HCT116 (cell line): Measurements from ENCODE around the gene ZNF552. TPM values are rescaled to one million over a fixed set of nuclear protein-coding genes. Genes with fewer than 3 reads are reported as not detected.

Experiments used
- ATAC-seq: fragments of 200-7000 bp; cut with Tn5 transposase; 2 replicates; pipeline ENCODE4 v1.9.1; 2020; ENCODE audit warnings: mild to moderate bottlenecking, moderate library complexity
- BruUV-seq: library from RNA; stranded (reverse); fragments of 400-500 nt; replicated peaks from 2 replicates; lab custom pipeline; 2021; lab: Mats Ljungman, UMichigan
- CTCF ChIA-PET: fragments of 300-600 bp; sonication (Branson Sonifier 250); formaldehyde crosslinking; loops from one replicate; lab custom pipeline; 2021; ENCODE audit warnings: antibody characterized with exemption; lab: Charles Lee
- POLR2A ChIA-PET: fragments of 300-600, 350-600 bp; sonication (Branson Sonifier 250); formaldehyde crosslinking; loops from one replicate; lab custom pipeline; 2021; ENCODE audit warnings: antibody characterized with exemption; lab: Charles Lee
- RAD21 ChIA-PET, 2 experiments: fragments of 300-600 bp; sonication (Branson Sonifier 250); formaldehyde crosslinking; loops; one replicate each; lab custom pipeline; 2023; ENCODE audit warnings: low total read pairs in 2 of 2; ENCODE audit not compliant: uncharacterized antibody in 2 of 2, unreplicated experiment in 2 of 2, low non-redundant PET in 1 of 2; lab: Charles Lee
- DNase-seq: peaks from one replicate; pipeline ENCODE4 v3.0.0-alpha.2; 2010; ENCODE audit warnings: low read depth, low spot score
- H2AFZ ChIP-seq: fragments of 200-600 bp; shearing (Covaris generic), sonication (generic); 2 replicates; pipeline ENCODE4 v1.6.1; 2017; ENCODE audit warnings: low read depth, mixed run types, mixed read lengths, antibody characterized with exemption, low read length; ENCODE audit not compliant: poor library complexity, severe bottlenecking
- H3K27ac ChIP-seq: 2 replicates; pipeline ENCODE4 v1.5.1; 2012; ENCODE audit warnings: low read depth, low read length
- H3K27me3 ChIP-seq: fragments of 200-600 bp; sonication (generic); 2 replicates; pipeline ENCODE4 v1.6.1; 2016; ENCODE audit warnings: mixed run types, low read length, mixed read lengths; ENCODE audit not compliant: insufficient read depth
- H3K36me3 ChIP-seq, 2 experiments: fragments of 200-500 bp in 1 of 2; fragments of 200-600 bp in 1 of 2; sonication (Bioruptor generic) in 1 of 2; sonication (generic) in 1 of 2; 2 replicates each; pipeline versions ENCODE4 v1.5.1 to v1.6.1; 2014 to 2016; ENCODE audit warnings: low read length in 2 of 2, inconsistent platforms in 1 of 2, mixed read lengths in 1 of 2, mixed run types in 1 of 2; ENCODE audit not compliant: insufficient read depth in 2 of 2, control insufficient read depth in 1 of 2
- H3K4me1 ChIP-seq, 2 experiments: fragments of 200-600 bp in 1 of 2; sonication (generic) in 1 of 2; 2 replicates each; pipeline versions ENCODE4 v1.5.1 to v1.6.1; 2012 to 2017; ENCODE audit warnings: low read length in 2 of 2, inconsistent platforms in 1 of 2, mild to moderate bottlenecking in 1 of 2, mixed read lengths in 1 of 2, mixed run types in 1 of 2, moderate library complexity in 1 of 2; ENCODE audit not compliant: insufficient read depth in 2 of 2, control insufficient read depth in 1 of 2
- H3K4me2 ChIP-seq: fragments of 200-600 bp; sonication (generic); 2 replicates; pipeline ENCODE4 v1.6.1; 2017; ENCODE audit warnings: mixed run types, low read length, mixed read lengths
- H3K4me3 ChIP-seq, 2 experiments: fragments of 200-600 bp in 1 of 2; sonication (generic) in 1 of 2; replicated peaks in 1 of 2; 2 replicates each; pipeline ENCODE4 v1.5.1; 2011 to 2016; ENCODE audit warnings: low read length in 2 of 2, control low read depth in 1 of 2, low read depth in 1 of 2, mild to moderate bottlenecking in 1 of 2, mixed read lengths in 1 of 2, mixed run types in 1 of 2
- H3K79me2 ChIP-seq: fragments of 200-600 bp; sonication (generic); 2 replicates; pipeline ENCODE4 v1.6.1; 2017; ENCODE audit warnings: mild to moderate bottlenecking, mixed run types, low read length, moderate library complexity, mixed read lengths; ENCODE audit not compliant: insufficient read depth
- H3K9ac ChIP-seq: fragments of 200-600 bp; sonication (generic); 2 replicates; pipeline ENCODE4 v1.6.1; 2016; ENCODE audit warnings: low read length, mixed read lengths
- H3K9me2 ChIP-seq: fragments of 200-600 bp; sonication (generic), shearing (Covaris generic); 2 replicates; pipeline ENCODE4 v1.6.1; 2017; ENCODE audit warnings: mixed run types, mild to moderate bottlenecking, moderate library complexity; ENCODE audit not compliant: insufficient read depth
- H3K9me3 ChIP-seq, 2 experiments: fragments of 200-500 bp in 1 of 2; fragments of 200-600 bp in 1 of 2; sonication (Bioruptor generic) in 1 of 2; sonication (generic) in 1 of 2; 2 replicates each; pipeline ENCODE4 v1.6.1; 2014 to 2017; ENCODE audit warnings: low read length in 2 of 2, mixed read lengths in 2 of 2, inconsistent platforms in 1 of 2, low read depth in 1 of 2, mild to moderate bottlenecking in 1 of 2, mixed run types in 1 of 2, moderate library complexity in 1 of 2; ENCODE audit not compliant: control insufficient read depth in 1 of 2, insufficient read depth in 1 of 2
- H4K20me1 ChIP-seq: fragments of 200-600 bp; sonication (generic), shearing (Covaris generic); 2 replicates; pipeline ENCODE4 v1.6.1; 2017; ENCODE audit warnings: mixed run types, mild to moderate bottlenecking, moderate library complexity; ENCODE audit not compliant: insufficient read depth
- CBX3 ChIP-seq: IDR thresholded peaks from 2 replicates; pipeline ENCODE4 v1.6.1; 2012; ENCODE audit warnings: low read depth
- CEBPB ChIP-seq: IDR thresholded peaks from 2 replicates; pipeline ENCODE4 v1.6.1; 2012; ENCODE audit warnings: low read depth
- ELF1 ChIP-seq: IDR thresholded peaks from 2 replicates; pipeline ENCODE4 v1.6.1; 2012; ENCODE audit warnings: low read depth, borderline replicate concordance
- FOSL1 ChIP-seq: IDR thresholded peaks from 2 replicates; pipeline ENCODE4 v1.6.1; 2012; ENCODE audit warnings: low read depth
- JUND ChIP-seq: IDR thresholded peaks from 2 replicates; pipeline ENCODE4 v1.6.1; 2012
- POLR2AphosphoS5 ChIP-seq: IDR thresholded peaks from 2 replicates; pipeline ENCODE4 v1.6.1; 2011; ENCODE audit warnings: mild to moderate bottlenecking, low read depth, low read length, moderate library complexity
- SIN3A ChIP-seq: IDR thresholded peaks from 2 replicates; pipeline ENCODE4 v1.6.1; 2012; ENCODE audit warnings: low read depth
- SRF ChIP-seq: IDR thresholded peaks from 2 replicates; pipeline ENCODE4 v1.6.1; 2012; ENCODE audit warnings: low read depth
- YY1 ChIP-seq: IDR thresholded peaks from 2 replicates; pipeline ENCODE4 v1.6.1; 2011; ENCODE audit warnings: low read length, low read depth, moderate library complexity, mild to moderate bottlenecking; ENCODE audit not compliant: insufficient replicate concordance; ENCODE audit errors: extremely low read depth
- ZFX ChIP-seq: fragments of 450-650 bp; IDR thresholded peaks from 2 replicates; pipeline ENCODE4 v1.6.1; 2017
- intact Hi-C: fragments of 100-400 bp; cut with micrococcal nuclease; formaldehyde crosslinking; loops from 2 replicates; pipeline ENCODE4 v1.10.0; 2022
- total RNA-seq: library from RNA; stranded (reverse); gene quantifications from one replicate; pipeline ENCODE4 v1.2.1, GENCODE V29; 2021; ENCODE audit not compliant: unreplicated experiment
- TF ChIP-seq, protein P1 (sequence below), 3 experiments: fragments of 200-600 bp in 1 of 3; sonication (generic) in 1 of 3; IDR thresholded peaks in 2 of 3; conservative IDR thresholded peaks in 1 of 3; 2 replicates each; pipeline ENCODE4 v1.5.1; 2012 to 2017; ENCODE audit warnings: low read depth in 2 of 3, low read length in 2 of 3, antibody characterized with exemption in 1 of 3, borderline replicate concordance in 1 of 3, control low read depth in 1 of 3, mild to moderate bottlenecking in 1 of 3, mixed read lengths in 1 of 3, mixed run types in 1 of 3, moderate library complexity in 1 of 3; ENCODE audit not compliant: insufficient read depth in 1 of 3
- TF ChIP-seq, protein P2 (sequence below): IDR thresholded peaks from 2 replicates; pipeline ENCODE4 v1.6.1; 2012
- TF ChIP-seq, protein P3 (sequence below): IDR thresholded peaks from 2 replicates; pipeline ENCODE4 v1.6.1; 2011; ENCODE audit warnings: mild to moderate bottlenecking, low read length, moderate library complexity; ENCODE audit not compliant: insufficient replicate concordance; ENCODE audit errors: extremely low read depth
- TF ChIP-seq, protein P4 (sequence below): IDR thresholded peaks from 2 replicates; pipeline ENCODE4 v1.6.1; 2012

ZNF552 gene
- total RNA-seq, 1 experiment from 2014 or later = 7.1 TPM

DNA sequence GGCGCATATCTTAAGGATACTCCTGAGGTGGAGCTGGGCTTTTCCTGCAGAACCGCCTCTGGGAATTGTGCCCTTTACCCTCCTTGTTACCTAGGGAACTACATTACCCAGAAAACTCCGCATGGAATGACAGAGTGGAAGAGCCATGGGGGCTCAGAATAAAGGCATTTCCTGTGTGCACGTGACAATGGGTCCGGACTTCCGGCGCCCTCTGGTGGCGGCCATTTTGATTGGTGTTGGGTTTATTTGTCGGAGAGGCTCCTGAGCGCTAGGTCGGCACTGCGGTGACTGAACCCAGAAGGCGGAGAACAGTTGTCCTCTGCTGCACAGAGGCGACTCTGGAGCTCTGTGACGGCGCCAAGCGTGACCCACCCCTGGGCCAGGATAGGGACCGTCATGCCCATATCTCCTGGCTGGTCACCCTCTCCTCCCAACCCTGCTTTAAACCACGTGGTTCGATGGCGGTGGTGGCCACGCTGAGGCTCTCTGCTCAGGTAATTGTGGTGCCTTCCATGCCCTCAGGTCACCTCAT is 15.4 kb upstream of the ZNF552 start, which contains the start of gene ZNF587B:
ZNF587B (plus strand) TSS at position 229 of the 532 bp plus-strand sequence; CDS start at position 459, 230 bp downstream.
- ChIA-PET RAD21 (no interaction called here), CTCF (no interaction called here), POLR2A (no interaction called here)
- Histone ChIP-seq H2AFZ (no peak within 1 kb of the TSS), H3K27me3 (no peaks in the 10 kb centered on the region), H3K9ac (no peak within 1 kb of the TSS), H3K79me2 (peaks cover 78% of the 10 kb centered on the region), H4K20me1 (peaks cover 4% of the 10 kb centered on the region; the same call in 1 of the 2 replicates), H3K9me2 (no peaks in the 10 kb centered on the region), H3K36me3 (peaks cover 3 to 14% of the 10 kb centered on the region in 2 experiments; a peak in 1 of 4 replicates), H3K4me3 (peak within 1 kb of the TSS; percentile 10 to 24; a peak in 3 of 4 replicates), H3K4me1 (peaks cover 0 to 8% of the 10 kb centered on the region in 2 experiments; a peak in 2 of 4 replicates), H3K9me3 (no peaks in the 10 kb centered on the region), H3K27ac (0 out of 2 replicates have a peak within 1 kb of the TSS, but pooled peaks have one; percentile 26), H3K4me2 (peak within 1 kb of the TSS; percentile 30)
- ATAC-seq (peak; percentile 88), DNase-seq (peak; percentile 36)
- intact Hi-C loops = no loop called here
- BruUV-seq = no TSS peak
- TF ChIP-seq, protein P1, sequence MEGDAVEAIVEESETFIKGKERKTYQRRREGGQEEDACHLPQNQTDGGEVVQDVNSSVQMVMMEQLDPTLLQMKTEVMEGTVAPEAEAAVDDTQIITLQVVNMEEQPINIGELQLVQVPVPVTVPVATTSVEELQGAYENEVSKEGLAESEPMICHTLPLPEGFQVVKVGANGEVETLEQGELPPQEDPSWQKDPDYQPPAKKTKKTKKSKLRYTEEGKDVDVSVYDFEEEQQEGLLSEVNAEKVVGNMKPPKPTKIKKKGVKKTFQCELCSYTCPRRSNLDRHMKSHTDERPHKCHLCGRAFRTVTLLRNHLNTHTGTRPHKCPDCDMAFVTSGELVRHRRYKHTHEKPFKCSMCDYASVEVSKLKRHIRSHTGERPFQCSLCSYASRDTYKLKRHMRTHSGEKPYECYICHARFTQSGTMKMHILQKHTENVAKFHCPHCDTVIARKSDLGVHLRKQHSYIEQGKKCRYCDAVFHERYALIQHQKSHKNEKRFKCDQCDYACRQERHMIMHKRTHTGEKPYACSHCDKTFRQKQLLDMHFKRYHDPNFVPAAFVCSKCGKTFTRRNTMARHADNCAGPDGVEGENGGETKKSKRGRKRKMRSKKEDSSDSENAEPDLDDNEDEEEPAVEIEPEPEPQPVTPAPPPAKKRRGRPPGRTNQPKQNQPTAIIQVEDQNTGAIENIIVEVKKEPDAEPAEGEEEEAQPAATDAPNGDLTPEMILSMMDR (IDR thresholded peaks at IDR 0.05 in 2 of 3, conservative IDR thresholded peaks at IDR 0.05 in 1 of 3; ENCODE audit: borderline replicate concordance in 1 of 3, insufficient read depth in 1 of 3, low read depth in 2 of 3, low read length in 2 of 3) = peak in 2 of 3 experiments; percentile 31 to 60; a peak in 3 of 6 replicates
- TF ChIP-seq YY1 (peak; percentile 65), ELF1 (no peak)

DNA sequence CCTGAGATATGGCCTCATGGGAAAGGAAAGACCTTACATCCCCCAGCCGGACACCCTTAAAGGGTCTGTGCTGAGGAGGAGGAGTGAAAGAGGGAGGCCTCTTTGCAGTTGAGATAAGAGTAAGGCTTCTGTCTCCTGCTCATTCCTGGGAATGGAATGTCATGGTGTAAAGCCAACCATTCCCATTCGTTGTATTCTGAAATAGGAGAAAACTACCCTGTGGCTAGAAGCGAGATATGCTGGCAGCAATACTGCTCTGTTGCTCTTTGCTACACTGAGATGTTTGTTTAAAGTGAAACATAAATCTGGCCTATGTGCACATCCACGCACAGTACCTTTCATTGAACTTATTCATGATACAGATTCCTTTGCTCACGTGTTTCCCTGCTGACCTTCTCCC is 14.6 kb upstream of the ZNF552 start:
- RAD21 ChIA-PET = no interaction called here
- DNase-seq (no peak), ATAC-seq (no peak)
- Histone ChIP-seq H3K9ac (no peak overlapping the region), H3K27ac (no peak overlapping the region), H2AFZ (no peak overlapping the region), H3K79me2 (peaks cover 84% of the 10 kb centered on the region), H3K4me2 (no peak overlapping the region; the same call in 1 of the 2 replicates), H3K4me3 (no peak overlapping the region), H3K36me3 (peaks cover 3 to 14% of the 10 kb centered on the region in 2 experiments; a peak in 1 of 4 replicates), H3K27me3 (no peaks in the 10 kb centered on the region), H4K20me1 (peaks cover 10% of the 10 kb centered on the region; the same call in 1 of the 2 replicates), H3K9me2 (no peaks in the 10 kb centered on the region), H3K4me1 (peaks cover 0 to 8% of the 10 kb centered on the region in 2 experiments; a peak in 2 of 4 replicates), H3K9me3 (no peaks in the 10 kb centered on the region)
- CTCF ChIA-PET = no interaction called here
- POLR2A ChIA-PET = no interaction called here
- TF ChIP-seq CBX3 (no peak), JUND (no peak), SRF (no peak), FOSL1 (no peak), ZFX (no peak), SIN3A (no peak), ELF1 (no peak), CEBPB (no peak), POLR2AphosphoS5 (no peak)
- TF ChIP-seq, protein P2, sequence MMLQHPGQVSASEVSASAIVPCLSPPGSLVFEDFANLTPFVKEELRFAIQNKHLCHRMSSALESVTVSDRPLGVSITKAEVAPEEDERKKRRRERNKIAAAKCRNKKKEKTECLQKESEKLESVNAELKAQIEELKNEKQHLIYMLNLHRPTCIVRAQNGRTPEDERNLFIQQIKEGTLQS = no peak
- TF ChIP-seq, protein P3, sequence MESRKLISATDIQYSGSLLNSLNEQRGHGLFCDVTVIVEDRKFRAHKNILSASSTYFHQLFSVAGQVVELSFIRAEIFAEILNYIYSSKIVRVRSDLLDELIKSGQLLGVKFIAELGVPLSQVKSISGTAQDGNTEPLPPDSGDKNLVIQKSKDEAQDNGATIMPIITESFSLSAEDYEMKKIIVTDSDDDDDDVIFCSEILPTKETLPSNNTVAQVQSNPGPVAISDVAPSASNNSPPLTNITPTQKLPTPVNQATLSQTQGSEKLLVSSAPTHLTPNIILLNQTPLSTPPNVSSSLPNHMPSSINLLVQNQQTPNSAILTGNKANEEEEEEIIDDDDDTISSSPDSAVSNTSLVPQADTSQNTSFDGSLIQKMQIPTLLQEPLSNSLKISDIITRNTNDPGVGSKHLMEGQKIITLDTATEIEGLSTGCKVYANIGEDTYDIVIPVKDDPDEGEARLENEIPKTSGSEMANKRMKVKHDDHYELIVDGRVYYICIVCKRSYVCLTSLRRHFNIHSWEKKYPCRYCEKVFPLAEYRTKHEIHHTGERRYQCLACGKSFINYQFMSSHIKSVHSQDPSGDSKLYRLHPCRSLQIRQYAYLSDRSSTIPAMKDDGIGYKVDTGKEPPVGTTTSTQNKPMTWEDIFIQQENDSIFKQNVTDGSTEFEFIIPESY = no peak
- TF ChIP-seq, protein P4, sequence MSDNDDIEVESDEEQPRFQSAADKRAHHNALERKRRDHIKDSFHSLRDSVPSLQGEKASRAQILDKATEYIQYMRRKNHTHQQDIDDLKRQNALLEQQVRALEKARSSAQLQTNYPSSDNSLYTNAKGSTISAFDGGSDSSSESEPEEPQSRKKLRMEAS = no peak
- no TSS peak for BruUV-seq
- intact Hi-C loops = no loop called here
